Measurements from ENCODE around the gene NUP188. TPM values are rescaled to one million over a fixed set of nuclear protein-coding genes. Genes with fewer than 3 reads are reported as not detected.

Gene NUP188
- total and polyA plus RNA-seq, 2 donors (not counting 1 experiment from before 2014, with no cell fraction given) = 42.8 to 83.6 TPM

- Histone ChIP-seq H3K4me3 (ENCODE audit: control extremely low read depth in 1 of 5, extremely low read depth in 1 of 5, insufficient read depth in 1 of 5, low read depth in 2 of 5, low read length in 4 of 5) (no peak overlapping the region), H2AFZ (ENCODE audit: insufficient read depth, low read depth, low read length, poor library complexity, severe bottlenecking) (no peak overlapping the region), H4K20me1 (ENCODE audit: control insufficient read depth, insufficient read depth, low read length, poor library complexity, severe bottlenecking) (peaks cover 33% of the 10 kb centered on the region), H3K36me3 (replicated peaks in 1 of 2; ENCODE audit: control extremely low read depth in 1 of 2, control insufficient read depth in 1 of 2, extremely low read depth in 1 of 2, insufficient read depth in 2 of 2, low read length in 1 of 2) (peaks cover 0 to 2% of the 10 kb centered on the region in 2 experiments), H3K79me2 (ENCODE audit: control insufficient read depth, insufficient read depth, low read length) (peaks cover 42% of the 10 kb centered on the region), H3K9ac (ENCODE audit: low read length) (no peak overlapping the region), H3K27ac (ENCODE audit: low read length in 2 of 2) (no peak overlapping the region), H3K9me3 (ENCODE audit: control extremely low read depth in 1 of 3, control insufficient read depth in 2 of 3, insufficient read depth in 1 of 3, low read length in 2 of 3) (no peaks in the 10 kb centered on the region), H3K4me2 (replicated peaks; ENCODE audit: low read depth, low read length, poor library complexity, severe bottlenecking) (no peak overlapping the region), H3K4me1 (ENCODE audit: control insufficient read depth in 2 of 2, insufficient read depth in 2 of 2, low read length in 2 of 2) (peaks cover 11 to 31% of the 10 kb centered on the region in 2 donors), H3K27me3 (replicated peaks in 1 of 4; ENCODE audit: control extremely low read depth in 1 of 4, control insufficient read depth in 3 of 4, insufficient read depth in 4 of 4, low read length in 3 of 4) (no peaks in the 10 kb centered on the region)
- TF ChIP-seq CTCF (IDR thresholded peaks at IDR 0.05) (no peak), EZH2 (IDR thresholded peaks at IDR 0.05; ENCODE audit: borderline replicate concordance, insufficient read depth, low read depth, low read length, poor library complexity, severe bottlenecking) (no peak)
- DNase-seq = peak; percentile 5
- WGBS (ENCODE audit: insufficient coverage) = 95% methylated on average over 16 of the region's 16 CpGs
- H3K27me3 Mint-ChIP-seq = no peaks in the 10 kb centered on the region
- H3K4me3 Mint-ChIP-seq = no peak overlapping the region
- H3K27ac Mint-ChIP-seq = peak overlapping the region; percentile 17
- ChIA-PET CTCF (interaction anchor here (1.4 to 1.9 kb wide), 2 partner anchors 18 to 20 kb away, joined by 4 to 6 read pairs; no protein-coding TSS in a partner anchor), POLR2A (interaction anchor here (0.7 kb wide), 1 partner anchor 40 kb away, joined by 5 read pairs; no protein-coding TSS in a partner anchor)
- ATAC-seq (ENCODE audit: low read depth) = no peak
- no peaks in the 10 kb centered on the region for H3K9me3 Mint-ChIP-seq (ENCODE audit: insufficient read depth)
- peaks cover 33% of the 10 kb centered on the region for H3K4me1 Mint-ChIP-seq
- intact Hi-C loops (cut with micrococcal nuclease) = no loop called here
These were observed 75.8 kb downstream of the NUP188 start for GRCh38 chr9:129023036-129023907.

- no peaks in the 10 kb centered on the region for H3K27me3 Mint-ChIP-seq
- 100% methylated on average over 2 of the region's 4 CpGs for WGBS (ENCODE audit: insufficient coverage)
- POLR2A ChIA-PET = interaction anchor here (0.7 kb wide), 1 partner anchor 39 kb away, joined by 5 read pairs; no protein-coding TSS in a partner anchor
- H3K4me3 ChIP-seq (ENCODE audit: control extremely low read depth in 1 of 5, extremely low read depth in 1 of 5, insufficient read depth in 1 of 5, low read depth in 2 of 5, low read length in 4 of 5) = no peak overlapping the region
- peaks cover 42% of the 10 kb centered on the region for H3K79me2 ChIP-seq (ENCODE audit: control insufficient read depth, insufficient read depth, low read length)
- H3K36me3 ChIP-seq (replicated peaks in 1 of 2; ENCODE audit: control extremely low read depth in 1 of 2, control insufficient read depth in 1 of 2, extremely low read depth in 1 of 2, insufficient read depth in 2 of 2, low read length in 1 of 2) = peaks cover 0 to 2% of the 10 kb centered on the region in 2 experiments
- no peaks in the 10 kb centered on the region for H3K9me3 Mint-ChIP-seq (ENCODE audit: insufficient read depth)
- no peaks in the 10 kb centered on the region for H3K9me3 ChIP-seq (ENCODE audit: control extremely low read depth in 1 of 3, control insufficient read depth in 2 of 3, insufficient read depth in 1 of 3, low read length in 2 of 3)
- H4K20me1 ChIP-seq (ENCODE audit: control insufficient read depth, insufficient read depth, low read length, poor library complexity, severe bottlenecking) = peaks cover 33% of the 10 kb centered on the region
- H3K4me3 Mint-ChIP-seq = no peak overlapping the region
- DNase-seq (peak; percentile 9), ATAC-seq (ENCODE audit: low read depth) (no peak)
- H3K4me1 ChIP-seq (ENCODE audit: control insufficient read depth in 2 of 2, insufficient read depth in 2 of 2, low read length in 2 of 2) = peaks cover 11 to 31% of the 10 kb centered on the region in 2 donors
- H3K27ac ChIP-seq (ENCODE audit: low read length in 2 of 2) = no peak overlapping the region
- H3K4me2 ChIP-seq (replicated peaks; ENCODE audit: low read depth, low read length, poor library complexity, severe bottlenecking) = no peak overlapping the region
- intact Hi-C loops (cut with micrococcal nuclease) = no loop called here
- TF ChIP-seq CTCF (IDR thresholded peaks at IDR 0.05) (no peak), EZH2 (IDR thresholded peaks at IDR 0.05; ENCODE audit: borderline replicate concordance, insufficient read depth, low read depth, low read length, poor library complexity, severe bottlenecking) (no peak)
- H3K4me1 Mint-ChIP-seq = peaks cover 33% of the 10 kb centered on the region
- H3K27ac Mint-ChIP-seq = no peak overlapping the region
- no peak overlapping the region for H3K9ac ChIP-seq (ENCODE audit: low read length)
- H3K27me3 ChIP-seq (replicated peaks in 1 of 4; ENCODE audit: control extremely low read depth in 1 of 4, control insufficient read depth in 3 of 4, insufficient read depth in 4 of 4, low read length in 3 of 4) = no peaks in the 10 kb centered on the region
- H2AFZ ChIP-seq (ENCODE audit: insufficient read depth, low read depth, low read length, poor library complexity, severe bottlenecking) = no peak overlapping the region
- CTCF ChIA-PET = no interaction called here
These were observed 76.4 kb downstream of the NUP188 start for GRCh38 chr9:129023908-129024233.

All from B cell (primary cell).